IMR-90 (cell line): Measurements from ENCODE around the gene KIRREL2. TPM values are rescaled to one million over a fixed set of nuclear protein-coding genes. Genes with fewer than 3 reads are reported as not detected.

ENCODE experiments used
- ATAC-seq: fragments of 200-7000 bp; cut with Tn5 transposase; 2 replicates; pipeline ENCODE4 v1.9.1; 2020; ENCODE audit warnings: low read depth, mild to moderate bottlenecking, moderate library complexity
- BruUV-seq: library from RNA; stranded (reverse); fragments of 400-500 nt; replicated peaks from 2 replicates; lab custom pipeline; 2021; lab: Mats Ljungman, UMichigan
- CTCF ChIA-PET: fragments of 300-600 bp; formaldehyde crosslinking; extraction: SDS; loops from one replicate; lab custom pipeline; 2021; ENCODE audit warnings: antibody characterized with exemption; lab: Yijun Ruan, JAX
- POLR2A ChIA-PET: fragments of 300-600 bp; sonication (Branson Sonifier 250); formaldehyde crosslinking; loops from one replicate; lab custom pipeline; 2022; ENCODE audit warnings: antibody characterized with exemption; ENCODE audit not compliant: unreplicated experiment; lab: Charles Lee
- DNase-seq: peaks from one replicate; pipeline ENCODE4 v3.0.0; 2013
- H2AFZ ChIP-seq: replicated peaks from 2 replicates; pipeline ENCODE3; 2013; ENCODE audit warnings: low read length, mild to moderate bottlenecking; ENCODE audit not compliant: poor library complexity
- H2AK5ac ChIP-seq: 2 replicates; pipeline ENCODE4 v1.6.1; 2013; ENCODE audit warnings: low read depth, low read length, inconsistent platforms
- H2AK9ac ChIP-seq: replicated peaks from 2 replicates; pipeline ENCODE3; 2013; ENCODE audit warnings: mild to moderate bottlenecking, low read depth, low read length, moderate library complexity; ENCODE audit not compliant: poor library complexity
- H2BK120ac ChIP-seq: 2 replicates; pipeline ENCODE4 v1.6.1; 2013; ENCODE audit warnings: low read depth, low read length, inconsistent platforms
- H2BK15ac ChIP-seq: 3 replicates; pipeline ENCODE4 v1.6.1; 2013; ENCODE audit warnings: low read depth, low read length, inconsistent platforms
- H2BK20ac ChIP-seq: 2 replicates; pipeline ENCODE4 v1.6.1; 2013; ENCODE audit warnings: low read depth, mild to moderate bottlenecking, inconsistent platforms, low read length, moderate library complexity
- H2BK5ac ChIP-seq: 2 replicates; pipeline ENCODE4 v1.6.1; 2013; ENCODE audit warnings: mild to moderate bottlenecking, low read depth, low read length, inconsistent platforms; ENCODE audit not compliant: poor library complexity, severe bottlenecking
- H3K14ac ChIP-seq: replicated peaks from 2 replicates; pipeline ENCODE4 v1.6.1; 2013; ENCODE audit warnings: low read depth, low read length, inconsistent platforms
- H3K18ac ChIP-seq: 2 replicates; pipeline ENCODE4 v1.6.1; 2013; ENCODE audit warnings: low read depth, low read length, control low read depth
- H3K23ac ChIP-seq: 2 replicates; pipeline ENCODE4 v1.6.1; 2013; ENCODE audit warnings: low read depth, low read length, inconsistent platforms
- H3K27ac ChIP-seq: 2 replicates; pipeline ENCODE4 v1.5.1; 2013; ENCODE audit warnings: mild to moderate bottlenecking, control low read depth, low read length; ENCODE audit not compliant: insufficient read depth
- H3K27me3 ChIP-seq: 2 replicates; pipeline ENCODE4 v1.6.1; 2013; ENCODE audit warnings: low read length; ENCODE audit not compliant: control insufficient read depth, insufficient read depth
- H3K36me3 ChIP-seq: 2 replicates; pipeline ENCODE4 v1.6.1; 2013; ENCODE audit warnings: low read length, mixed read lengths; ENCODE audit not compliant: control insufficient read depth, insufficient read depth
- H3K4ac ChIP-seq: 2 replicates; pipeline ENCODE4 v1.6.1; 2013; ENCODE audit warnings: low read depth, low read length, inconsistent platforms
- H3K4me1 ChIP-seq: 2 replicates; pipeline ENCODE4 v1.6.1; 2013; ENCODE audit warnings: low read length, mixed read lengths; ENCODE audit not compliant: control insufficient read depth, insufficient read depth
- H3K4me2 ChIP-seq: 2 replicates; pipeline ENCODE4 v1.6.1; 2013; ENCODE audit warnings: low read depth, mild to moderate bottlenecking, control low read depth, low read length, moderate library complexity
- H3K4me3 ChIP-seq: 2 replicates; pipeline ENCODE4 v1.5.1; 2013; ENCODE audit warnings: low read depth, mild to moderate bottlenecking, control low read depth, low read length, moderate library complexity; ENCODE audit not compliant: insufficient read depth
- H3K56ac ChIP-seq: 2 replicates; pipeline ENCODE4 v1.6.1; 2013; ENCODE audit warnings: low read length, inconsistent platforms; ENCODE audit not compliant: insufficient read depth; ENCODE audit errors: extremely low read depth
- H3K79me1 ChIP-seq, 2 experiments: 2 replicates each; pipeline ENCODE4 v1.6.1; 2013; ENCODE audit warnings: low read length in 2 of 2, inconsistent platforms in 1 of 2, low read depth in 1 of 2
- H3K9ac ChIP-seq: 2 replicates; pipeline ENCODE4 v1.6.1; 2013; ENCODE audit warnings: low read depth, low read length, control low read depth
- H3K9me1 ChIP-seq: 2 replicates; pipeline ENCODE4 v1.6.1; 2013; ENCODE audit warnings: low read length, inconsistent platforms; ENCODE audit not compliant: insufficient read depth
- H3K9me3 ChIP-seq: 2 replicates; pipeline ENCODE4 v1.6.1; 2013; ENCODE audit warnings: low read length; ENCODE audit not compliant: control insufficient read depth, insufficient read depth
- H4K20me1 ChIP-seq: 2 replicates; pipeline ENCODE4 v1.6.1; 2013; ENCODE audit warnings: low read length, inconsistent platforms; ENCODE audit not compliant: insufficient read depth
- H4K5ac ChIP-seq: 2 replicates; pipeline ENCODE4 v1.6.1; 2013; ENCODE audit warnings: mild to moderate bottlenecking, low read depth, low read length, control low read depth
- H4K8ac ChIP-seq, 2 experiments: 2 replicates each; pipeline ENCODE4 v1.6.1; 2013; ENCODE audit warnings: low read depth in 2 of 2, low read length in 2 of 2, control low read depth in 1 of 2, inconsistent platforms in 1 of 2
- H4K91ac ChIP-seq: 2 replicates; pipeline ENCODE4 v1.6.1; 2013; ENCODE audit warnings: low read depth, low read length, inconsistent platforms; ENCODE audit not compliant: insufficient read depth
- BHLHE40 ChIP-seq: fragments of 150-350 bp; IDR thresholded peaks from 2 replicates; pipeline ENCODE4 v1.6.1; 2016; ENCODE audit warnings: mild to moderate bottlenecking, low read depth, low read length
- CEBPB ChIP-seq: IDR thresholded peaks from 2 replicates; pipeline ENCODE4 v1.6.1; 2012; ENCODE audit warnings: low read depth, low read length, improper control_type of control experiment
- CHD1 ChIP-seq: IDR thresholded peaks from 2 replicates; pipeline ENCODE4 v1.6.1; 2012; ENCODE audit warnings: low read depth, low read length, improper control_type of control experiment
- CTCF ChIP-seq: conservative IDR thresholded peaks from 2 replicates; pipeline ENCODE4 v1.5.1; 2012; ENCODE audit warnings: mild to moderate bottlenecking, low read depth, low read length, improper control_type of control experiment
- ELK1 ChIP-seq: fragments of 150-350 bp; IDR thresholded peaks from 2 replicates; pipeline ENCODE4 v1.6.1; 2016; ENCODE audit warnings: low read depth, mild to moderate bottlenecking, low read length, moderate library complexity, borderline replicate concordance
- FOS ChIP-seq: fragments of 150-350 bp; IDR thresholded peaks from 2 replicates; pipeline ENCODE4 v1.6.1; 2016; ENCODE audit warnings: low read depth, low read length
- MAFK ChIP-seq: IDR thresholded peaks from 2 replicates; pipeline ENCODE4 v1.6.1; 2012; ENCODE audit warnings: low read depth, low read length, improper control_type of control experiment
- MAZ ChIP-seq: IDR thresholded peaks from 2 replicates; pipeline ENCODE4 v1.6.1; 2012; ENCODE audit warnings: low read depth, mild to moderate bottlenecking, low read length, improper control_type of control experiment, moderate library complexity, borderline replicate concordance
- MXI1 ChIP-seq: IDR thresholded peaks from 2 replicates; pipeline ENCODE4 v1.6.1; 2012; ENCODE audit warnings: low read depth, mild to moderate bottlenecking, low read length, moderate library complexity, borderline replicate concordance
- NFE2L2 ChIP-seq: fragments of 150-350 bp; IDR thresholded peaks from 2 replicates; pipeline ENCODE4 v1.6.1; 2016; ENCODE audit warnings: low read depth, mild to moderate bottlenecking, low read length
- POLR2A ChIP-seq: IDR thresholded peaks from 2 replicates; pipeline ENCODE4 v1.6.1; 2012; ENCODE audit warnings: mild to moderate bottlenecking, low read depth, low read length
- RAD21 ChIP-seq: IDR thresholded peaks from 2 replicates; pipeline ENCODE4 v1.6.1; 2012; ENCODE audit warnings: low read length, improper control_type of control experiment
- RCOR1 ChIP-seq: IDR thresholded peaks from 2 replicates; pipeline ENCODE4 v1.6.1; 2012; ENCODE audit warnings: mild to moderate bottlenecking, low read length, improper control_type of control experiment; ENCODE audit not compliant: insufficient replicate concordance
- RFX5 ChIP-seq: IDR thresholded peaks from 2 replicates; pipeline ENCODE4 v1.8.0; 2012; ENCODE audit warnings: low read depth, mild to moderate bottlenecking, low read length, moderate library complexity
- SMC3 ChIP-seq: fragments of 150-350 bp; IDR thresholded peaks from 2 replicates; pipeline ENCODE4 v1.6.1; 2016; ENCODE audit warnings: low read depth, mild to moderate bottlenecking, antibody characterized with exemption, low read length, moderate library complexity
- USF2 ChIP-seq: fragments of 150-350 bp; IDR thresholded peaks from 2 replicates; pipeline ENCODE4 v1.6.1; 2017; ENCODE audit warnings: mild to moderate bottlenecking, antibody characterized with exemption, low read length, low read depth
- WGBS, 2 experiments: methylation state at CpG; one replicate each; pipeline versions ENCODE4 v1.1.5 to v1.1.7; 2013; ENCODE audit warnings: missing lambda C conversion rate in 2 of 2; ENCODE audit not compliant: insufficient read length in 1 of 2; ENCODE audit errors: extremely low coverage in 2 of 2; 5-methylcytosine and 5-hydroxymethylcytosine counted together
- dilution Hi-C: fragments of 300-500 bp; cut with HindIII; formaldehyde crosslinking; loops from one replicate; pipeline ENCODE4 v1.14.3; 2018; ENCODE audit warnings: low sequenced_read_pairs; ENCODE audit not compliant: unreplicated experiment
- in situ Hi-C: fragments of 300-500 bp; cut with MboI; formaldehyde crosslinking; loops from 3 replicates; pipeline ENCODE4 v1.14.3; 2019; ENCODE audit warnings: low sequenced_read_pairs, inconsistent platforms, mixed read lengths
- intact Hi-C: fragments of 100-400 bp; cut with micrococcal nuclease; formaldehyde crosslinking; loops from 2 replicates; pipeline ENCODE4 v1.10.0; 2022
- polyA plus RNA-seq, 3 experiments: library from polyadenylated mRNA; depleted of rRNA; stranded (reverse); fragments of >200 nt; gene quantifications; 2 replicates each; pipeline ENCODE4 v1.2.3, GENCODE V29; 2012; ENCODE audit warnings: low replicate concordance in 1 of 3
- total RNA-seq: library from RNA; depleted of rRNA; stranded (reverse); fragments of >200 nt; gene quantifications from 2 replicates; pipeline ENCODE4 v1.2.3, GENCODE V29; 2012

Gene KIRREL2
- total and polyA plus RNA-seq, 2 of the 4 experiments (the other 2 are of a cell fraction): not detected

GRCh38 chr19:35879770-35880317, 23.1 kb downstream of the KIRREL2 start:
- no peak overlapping the region for H3K9ac ChIP-seq
- BruUV-seq: no TSS peak
- no peaks in the 10 kb centered on the region for H3K36me3 ChIP-seq
- peak; percentile 89 for DNase-seq
- 0% methylated on average over 10 of the region's 28 CpGs; no CpG with 5 or more reads in 1 of the 2 experiments for WGBS, 2 experiments
- no peaks in the 10 kb centered on the region for H3K9me3 ChIP-seq
- intact Hi-C loops (no loop called here), dilution Hi-C loops (no loop called here), in situ Hi-C loops (no loop called here)
- H4K20me1 ChIP-seq: peaks cover 5% of the 10 kb centered on the region
- no peak overlapping the region for H3K4ac ChIP-seq
- H2BK120ac ChIP-seq: no peak overlapping the region
- ChIA-PET CTCF (no interaction called here), POLR2A (interaction anchor here (0.6 kb wide), 1 partner anchor 118 kb away, joined by 18 read pairs; no protein-coding TSS in a partner anchor)
- H4K5ac ChIP-seq: no peak overlapping the region
- no peak overlapping the region for H2BK15ac ChIP-seq
- no peak overlapping the region for H3K4me2 ChIP-seq
- peak overlapping the region; percentile 13 for H2AFZ ChIP-seq
- peak; percentile 100 for ATAC-seq
- no peaks in the 10 kb centered on the region for H3K27me3 ChIP-seq
- no peak overlapping the region for H3K23ac ChIP-seq
- H2BK5ac ChIP-seq: no peak overlapping the region
- no peaks in the 10 kb centered on the region for H3K79me1 ChIP-seq
- H3K9me1 ChIP-seq: no peaks in the 10 kb centered on the region
- H3K18ac ChIP-seq: no peak overlapping the region
- no peak overlapping the region for H3K4me3 ChIP-seq
- H3K56ac ChIP-seq: no peak overlapping the region
- H3K14ac ChIP-seq: no peak overlapping the region
- H4K8ac ChIP-seq: no peak overlapping the region
- no peak overlapping the region for H2AK5ac ChIP-seq
- H2BK20ac ChIP-seq: no peak overlapping the region
- H3K27ac ChIP-seq: no peak overlapping the region
- H2AK9ac ChIP-seq: no peak overlapping the region
- H3K4me1 ChIP-seq: no peaks in the 10 kb centered on the region
- H4K91ac ChIP-seq: no peak overlapping the region
- TF ChIP-seq CEBPB (no peak), RCOR1 (peak; percentile 90), CTCF (no peak), POLR2A (no peak), RAD21 (no peak), CHD1 (no peak), SMC3 (peak; percentile 29), RFX5 (no peak), FOS (no peak), BHLHE40 (peak; percentile 4; the same call in 1 of the 2 replicates), ELK1 (no peak), MAFK (no peak), MAZ (peak; percentile 82; the same call in 1 of the 2 replicates), NFE2L2 (peak; percentile 49; the same call in 1 of the 2 replicates), USF2 (peak; percentile 62), MXI1 (peak; percentile 90)
